Kidney (tissue), 14 donors: ENCODE data around the gene CCDC80. TPM values are rescaled to one million over a fixed set of nuclear protein-coding genes. Genes with fewer than 3 reads are reported as not detected.
"Not testable (repeated sequence)": the region's sequence is repeated elsewhere in the genome, so short reads cannot be mapped to it uniquely, and the experiment has no call there.

Experiments
- DNase-seq, 5 donors: peaks; one replicate each; pipeline ENCODE4 v3.0.0-alpha.2; 2013 to 2020
- FAIRE-seq: peaks from 2 replicates; lab custom pipeline; 2012; peaks lifted over from hg19 to GRCh38; lab: Jason Lieb, UNC
- H3K27ac ChIP-seq, 2 donors: one replicate each; pipeline ENCODE4 v1.7.0; 2013; ENCODE audit warnings: low read depth in 2 of 2, low read length in 2 of 2, inconsistent platforms in 1 of 2
- H3K27me3 ChIP-seq: one replicate; pipeline ENCODE4 v1.7.1; 2013; ENCODE audit warnings: low read length, inconsistent platforms; ENCODE audit not compliant: control insufficient read depth, insufficient read depth
- H3K36me3 ChIP-seq, 3 donors: one replicate each; pipeline versions ENCODE4 v1.7.0 to v1.7.1; 2013; ENCODE audit warnings: low read length in 3 of 3, control low read depth in 1 of 3, inconsistent platforms in 1 of 3; ENCODE audit not compliant: insufficient read depth in 3 of 3, control insufficient read depth in 2 of 3
- H3K4me1 ChIP-seq, 3 donors: one replicate each; pipeline versions ENCODE4 v1.7.0 to v1.7.1; 2013; ENCODE audit warnings: low read length in 3 of 3, inconsistent platforms in 1 of 3, low read depth in 1 of 3; ENCODE audit not compliant: control insufficient read depth in 2 of 3, insufficient read depth in 2 of 3
- H3K4me3 ChIP-seq, 3 donors: one replicate each; pipeline versions ENCODE4 v1.7.0 to v1.8.1; 2013; ENCODE audit warnings: low read length in 3 of 3, control low read depth in 1 of 3, inconsistent platforms in 1 of 3
- H3K9ac ChIP-seq, 3 donors: one replicate each; pipeline versions ENCODE4 v1.7.0 to v1.7.1; 2013; ENCODE audit warnings: low read length in 3 of 3, control low read depth in 1 of 3, inconsistent platforms in 1 of 3
- H3K9me3 ChIP-seq, 3 donors: one replicate each; pipeline versions ENCODE4 v1.7.0 to v1.7.1; 2013; ENCODE audit warnings: low read length in 3 of 3, control low read depth in 1 of 3, inconsistent platforms in 1 of 3; ENCODE audit not compliant: control insufficient read depth in 2 of 3, insufficient read depth in 1 of 3
- CTCF ChIP-seq: IDR thresholded peaks from 3 replicates; pipeline ENCODE4 v1.5.1; 2012; ENCODE audit warnings: mild to moderate bottlenecking, moderate library complexity, borderline replicate concordance; ENCODE audit not compliant: insufficient read depth; ENCODE audit errors: extremely low read depth
- intact Hi-C: fragments of 100-400 bp; cut with DNase I; formaldehyde crosslinking; loops from one replicate; pipeline ENCODE4 v1.11.1; 2022
- polyA plus RNA-seq: library from polyadenylated mRNA; stranded (reverse); fragments of 350-450 nt; fragmentation: Illumina TruSeq; extraction: RNeasy Lipid Tissue Mini Kit (QIAGEN cat#74804); gene quantifications from one replicate; pipeline ENCODE4 v1.2.3, GENCODE V29; 2014; ENCODE audit warnings: low read depth, low replicate concordance; ENCODE audit not compliant: insufficient read depth
- total RNA-seq: library from RNA; stranded (reverse); fragmentation: NEBNext Ultra II Directional; extraction: Animal tissue kit (Norgen Biotek cat#: 25700); gene quantifications from one replicate; pipeline ENCODE4 v1.2.1, GENCODE V29; 2021
- donor health status: control.
- donor health status: control.
- donor health status: control.
- donor health status: control.
- donor health status: control.
- donor health status: DM: yes; HTN: yes; CAD: no.
- donor health status: Normal renal cell carcinoma (clear cell type).

Gene CCDC80
- total and polyA plus RNA-seq, 2 donors from 2014 or later = 12.0 to 57.5 TPM

DNA sequence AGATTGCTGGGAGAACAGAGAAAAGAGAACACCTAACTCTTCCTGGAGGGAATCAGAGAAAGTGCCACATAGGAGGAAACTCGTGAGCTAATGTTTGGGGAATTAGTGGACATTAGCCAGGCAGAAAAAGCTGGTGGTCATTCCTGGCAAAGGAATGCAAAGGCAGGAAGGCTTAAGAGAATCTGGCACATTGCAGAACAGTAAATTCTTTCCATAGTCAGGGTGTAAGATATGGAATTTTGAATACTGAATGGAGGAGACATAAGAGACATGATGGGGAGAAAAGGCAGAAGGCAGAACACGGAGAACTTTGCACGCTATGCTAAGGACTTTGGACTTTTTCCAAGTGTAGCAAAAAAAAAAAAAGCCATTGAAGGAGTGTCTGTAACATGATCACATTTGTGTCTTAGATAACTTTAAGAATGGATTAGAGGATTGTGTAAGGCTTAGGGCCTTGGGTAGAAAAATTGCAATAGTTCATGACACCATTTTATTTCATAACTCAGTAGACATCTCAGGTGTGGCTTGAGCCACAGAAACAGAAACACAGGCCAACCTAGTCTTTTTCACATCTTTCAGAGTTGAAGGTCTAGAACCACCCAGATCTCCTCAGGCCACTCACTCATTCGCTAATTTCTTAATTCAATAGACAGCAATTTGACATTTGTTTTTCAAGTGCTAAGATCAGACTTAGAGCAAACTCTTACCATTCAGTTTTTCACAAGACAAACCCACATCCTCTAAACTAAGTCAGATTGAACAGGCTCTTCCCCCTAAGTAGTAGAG is 31.2 kb upstream of the CCDC80 start:
- Histone ChIP-seq H3K9me3 (no peaks in the 10 kb centered on the region), H3K27ac (no peak overlapping the region), H3K4me3 (no peak overlapping the region), H3K27me3 (no peaks in the 10 kb centered on the region), H3K36me3 (no peaks in the 10 kb centered on the region), H3K9ac (no peak overlapping the region), H3K4me1 (no peaks in the 10 kb centered on the region)
- DNase-seq (no peak), FAIRE-seq (no peak)
- no peak for TF ChIP-seq CTCF
- intact Hi-C loops = no loop called here

GRCh38 chr3:112670824-112671223 is 29.9 kb upstream of the CCDC80 start:
- H3K9ac ChIP-seq = no peak overlapping the region
- no peaks in the 10 kb centered on the region for H3K4me1 ChIP-seq
- no peaks in the 10 kb centered on the region for H3K9me3 ChIP-seq
- H3K27ac ChIP-seq = no peak overlapping the region
- H3K4me3 ChIP-seq = no peak overlapping the region
- DNase-seq (no peak), FAIRE-seq (no peak)
- H3K27me3 ChIP-seq = no peaks in the 10 kb centered on the region
- intact Hi-C loops = no loop called here
- TF ChIP-seq CTCF = no peak
- no peaks in the 10 kb centered on the region for H3K36me3 ChIP-seq

DNA sequence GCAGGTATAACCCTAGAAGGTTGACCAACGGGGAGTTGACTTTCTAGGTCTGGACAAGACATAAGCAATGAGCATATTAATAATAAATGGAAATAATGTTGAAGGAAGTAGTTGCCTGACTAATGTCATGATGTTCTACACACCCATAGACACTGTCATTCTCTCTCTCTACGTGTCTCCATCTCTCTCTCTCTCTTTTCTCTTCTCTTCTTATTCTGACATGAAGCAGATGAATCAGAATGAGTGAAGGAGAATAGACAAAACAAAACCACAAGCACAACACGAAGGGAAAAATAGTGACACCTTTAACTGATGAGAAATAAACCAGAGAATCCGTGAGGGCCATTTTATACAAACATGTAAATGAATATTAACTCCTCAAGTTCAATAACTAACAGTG is 26.7 kb upstream of the CCDC80 start:
- Histone ChIP-seq H3K9ac (no peak overlapping the region), H3K36me3 (no peaks in the 10 kb centered on the region), H3K4me3 (no peak overlapping the region), H3K9me3 (no peaks in the 10 kb centered on the region), H3K27ac (no peak overlapping the region), H3K4me1 (no peaks in the 10 kb centered on the region), H3K27me3 (no peaks in the 10 kb centered on the region)
- no peak for TF ChIP-seq CTCF
- FAIRE-seq (no peak), DNase-seq (no peak)
- intact Hi-C loops = no loop called here

GRCh38 chr3:112665009-112665408 is 24.1 kb upstream of the CCDC80 start:
- H3K36me3 ChIP-seq, FAIRE-seq, H3K4me1 ChIP-seq, DNase-seq, intact Hi-C loops, H3K4me3 ChIP-seq, H3K27ac ChIP-seq, H3K9ac ChIP-seq, H3K27me3 ChIP-seq, H3K9me3 ChIP-seq: not testable (repeated sequence)
